Measurements from ENCODE around the gene FKBP14.

FKBP14 gene

DNA sequence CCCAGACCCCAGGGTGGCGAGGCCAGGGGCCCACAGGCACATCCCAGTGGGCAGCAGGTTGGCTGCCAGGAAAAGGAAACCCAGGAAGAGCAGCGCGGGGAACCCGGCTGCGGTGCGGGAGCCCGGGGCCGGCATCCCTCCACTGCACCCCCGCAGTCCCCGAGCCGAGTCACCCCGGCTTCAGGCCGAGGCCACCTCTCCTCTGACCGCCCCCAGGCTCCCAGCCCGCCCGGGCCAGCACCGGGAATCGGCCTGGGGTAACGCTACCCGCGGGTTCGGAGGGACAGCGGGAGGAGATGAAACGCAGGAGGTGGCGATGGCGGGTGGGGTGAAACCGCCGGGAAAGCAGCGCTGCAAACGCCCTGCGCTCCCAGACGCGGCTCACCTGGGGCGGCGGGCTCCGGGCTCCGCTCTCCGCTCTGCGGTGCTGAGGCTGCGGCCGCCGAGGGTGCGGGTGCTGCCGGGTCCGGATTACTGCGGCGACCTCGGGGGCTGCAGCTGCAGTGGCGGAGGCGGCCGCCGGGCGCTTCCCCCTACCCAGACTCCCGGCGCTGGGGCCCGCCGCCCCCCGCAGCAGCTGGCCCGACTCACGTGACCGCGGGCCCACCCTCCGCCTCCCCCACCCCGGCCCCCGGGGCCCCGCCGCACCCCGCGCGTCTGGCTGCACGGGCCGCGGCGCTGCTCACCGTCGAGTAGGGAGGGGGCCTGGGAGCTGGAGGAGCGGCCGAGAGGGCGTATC lies 37.1 kb downstream of the FKBP14 start, which contains the start of gene SCRN1:
Gene SCRN1, minus strand, starts transcription at position 545 of the 739 bp plus-strand sequence. CDS start 20,734 bp downstream, outside the sequence.
- peak; percentile 85 for DNase-seq

DNA sequence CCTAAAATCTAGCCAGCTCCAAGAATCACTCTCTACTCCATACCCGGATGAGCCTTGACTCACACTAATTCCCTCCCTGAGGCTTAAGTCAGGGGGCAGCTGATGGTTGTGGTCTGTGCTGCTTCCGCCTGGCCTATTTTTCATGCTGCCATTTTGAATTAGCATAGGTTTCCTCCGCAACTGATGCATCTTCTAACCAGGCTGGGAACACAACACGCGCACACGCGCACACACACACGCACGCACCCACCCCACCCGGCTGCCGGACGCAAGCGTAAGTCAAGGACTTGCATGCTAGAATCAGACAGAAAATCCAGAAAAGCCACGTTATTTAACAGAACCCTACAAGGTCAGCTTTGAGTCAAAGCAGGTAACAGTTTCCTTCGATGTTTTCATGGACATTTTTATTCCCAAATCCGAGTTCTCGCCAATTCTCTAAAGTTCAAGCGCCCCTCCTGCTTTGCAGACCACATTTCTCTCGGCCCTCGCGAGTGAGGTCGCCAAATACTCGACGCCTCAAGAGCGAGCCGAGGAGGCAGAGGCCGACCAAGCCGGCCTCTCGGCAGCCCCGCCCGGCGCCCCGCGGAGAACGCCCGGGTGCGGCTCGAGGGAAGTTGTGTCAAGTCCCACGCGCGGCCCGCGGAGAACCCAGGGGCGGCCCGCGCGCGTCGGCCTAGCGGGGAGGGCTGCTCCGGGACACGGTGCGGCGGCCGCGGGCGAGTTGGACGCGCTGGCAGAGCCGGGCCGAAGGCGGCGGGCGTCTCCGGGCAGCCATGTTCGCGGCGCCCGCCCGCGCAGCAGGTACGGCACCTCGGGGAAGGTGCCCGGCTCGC lies 37.9 kb downstream of the FKBP14 start:
- peak; percentile 90 for DNase-seq

DNA sequence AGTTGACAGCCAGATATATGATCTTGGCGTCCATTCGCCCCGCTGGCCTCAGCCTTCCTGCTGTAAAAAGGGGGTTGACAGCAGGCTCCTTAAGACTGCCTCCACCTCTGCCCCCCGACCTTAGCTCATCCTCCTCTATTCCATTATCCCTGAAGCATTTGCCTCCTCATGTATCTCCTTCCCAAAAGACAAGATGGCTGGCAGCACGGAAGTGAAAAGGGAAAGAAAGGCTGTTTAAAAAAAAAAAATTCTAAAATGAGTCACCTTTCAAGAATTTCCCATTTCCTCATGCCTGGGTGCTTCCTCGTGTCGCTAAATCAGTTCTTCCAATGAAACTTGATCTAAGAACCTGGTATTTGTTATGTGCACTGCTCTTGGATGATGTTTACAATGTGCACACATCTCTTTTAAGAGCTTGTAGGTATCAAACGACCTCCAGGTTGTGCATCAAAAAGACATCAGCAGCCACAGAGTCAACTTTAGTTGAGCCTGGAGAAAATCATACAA lies 38.6 kb downstream of the FKBP14 start:
- DNase-seq: peak; percentile 21

DNA sequence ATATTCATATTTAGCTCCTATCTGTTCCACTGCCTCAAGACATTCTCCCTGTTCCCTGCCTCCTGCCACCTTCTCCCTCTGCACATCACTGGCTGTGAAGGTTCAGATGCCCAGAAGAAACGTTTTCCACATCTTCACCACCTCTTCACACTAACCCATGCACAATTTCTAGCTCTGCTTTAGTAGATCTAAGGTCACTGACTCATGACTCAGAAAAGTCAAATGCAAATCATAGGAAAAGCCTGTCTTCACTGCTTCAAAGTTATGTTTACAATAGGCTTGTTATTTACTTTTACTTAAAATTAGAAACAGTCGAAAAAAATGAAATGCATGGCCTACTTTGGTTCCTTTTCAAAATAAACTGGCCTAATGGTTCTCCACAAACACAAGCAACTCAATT lies 39.4 kb downstream of the FKBP14 start:
- DNase-seq: no peak

DNA sequence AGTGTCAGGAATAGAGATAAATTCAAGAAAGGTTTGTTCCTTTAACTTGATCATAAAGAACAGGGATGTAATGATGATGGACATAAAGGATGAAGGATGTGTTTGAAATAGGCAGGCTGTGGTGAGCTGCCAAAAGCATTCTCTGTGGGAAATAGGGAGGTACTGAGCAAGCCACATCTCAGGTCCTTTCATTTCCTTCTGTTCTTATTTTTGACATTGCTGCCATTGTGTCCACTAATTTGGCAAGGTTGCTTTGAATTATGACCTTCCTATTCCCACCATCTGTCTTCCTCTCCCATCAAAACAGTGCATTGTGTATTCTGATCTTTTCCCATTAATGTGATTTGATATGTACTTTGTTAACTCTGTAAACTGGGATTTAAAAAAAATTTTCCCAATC lies 46.4 kb downstream of the FKBP14 start:
- DNase-seq: no peak

DNA sequence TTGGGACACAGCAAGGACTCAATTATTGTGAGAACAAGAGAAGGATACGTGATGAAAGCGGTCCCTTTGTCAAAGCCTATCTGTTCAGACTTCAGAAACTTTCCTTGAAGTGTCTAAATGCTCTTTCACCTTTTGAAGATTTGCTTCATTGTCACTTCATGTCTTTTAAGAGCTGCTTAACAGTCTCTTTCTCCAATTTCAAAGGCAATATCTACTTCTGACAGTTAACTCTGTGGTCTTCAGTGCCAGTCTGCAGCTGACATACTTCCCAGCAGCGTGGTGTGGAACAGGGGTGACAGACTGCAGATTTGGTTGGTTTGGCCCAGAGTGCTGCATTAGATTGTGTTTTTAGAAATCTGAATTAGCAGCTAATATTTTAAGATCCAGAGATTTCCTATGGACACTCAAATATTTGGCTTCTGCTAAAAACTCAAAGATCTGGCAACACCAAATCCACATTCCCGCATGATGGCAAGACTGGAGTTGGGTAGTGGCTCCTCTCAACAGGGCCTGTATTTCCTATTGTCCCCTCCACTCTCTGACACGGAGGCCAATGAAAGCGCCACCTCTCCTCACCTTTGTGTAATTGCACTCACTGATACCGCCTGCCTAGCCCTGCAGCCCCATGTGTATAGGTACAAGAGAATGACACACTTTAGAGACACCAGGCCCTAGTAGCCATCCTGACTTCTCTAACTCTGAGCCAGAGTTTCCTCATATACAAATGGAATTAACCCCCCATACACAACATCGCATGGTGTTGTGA lies 48.4 kb downstream of the FKBP14 start:
- DNase-seq: peak; percentile 66

DNA sequence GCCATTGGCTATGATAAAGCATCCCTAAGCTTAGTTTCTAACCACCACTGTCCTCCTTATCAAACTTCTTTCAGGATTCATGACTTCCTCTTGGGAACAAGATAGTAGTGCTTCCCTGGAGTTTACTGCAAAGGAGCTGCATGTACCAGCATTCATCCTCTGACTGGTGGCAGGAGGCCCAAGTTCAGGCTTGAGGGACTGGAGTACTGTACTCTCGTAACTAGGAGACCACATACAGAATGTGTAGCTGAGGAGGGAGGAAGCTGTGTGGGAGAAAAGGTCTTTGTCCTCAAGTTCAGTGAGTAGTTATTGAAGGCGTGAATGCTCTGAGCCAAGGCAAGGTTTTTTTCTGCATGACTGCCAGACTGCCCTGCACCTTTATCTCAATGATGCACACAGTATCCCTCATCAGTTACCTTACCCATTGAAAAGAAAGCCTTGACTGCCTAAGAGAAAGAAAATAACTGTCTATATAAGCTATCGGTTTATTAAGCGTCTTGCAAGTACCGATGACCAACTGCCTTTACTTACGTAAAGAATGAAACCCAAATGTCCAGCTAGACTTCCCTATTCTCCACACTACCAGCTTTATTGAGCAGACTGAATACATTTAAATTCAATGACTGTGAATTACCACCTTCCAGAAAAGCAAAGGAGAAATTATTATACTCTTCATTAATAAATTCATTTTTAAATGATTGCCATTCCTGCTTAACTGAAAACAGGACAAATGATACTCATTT lies 49.7 kb downstream of the FKBP14 start:
- no peak for DNase-seq

DNA sequence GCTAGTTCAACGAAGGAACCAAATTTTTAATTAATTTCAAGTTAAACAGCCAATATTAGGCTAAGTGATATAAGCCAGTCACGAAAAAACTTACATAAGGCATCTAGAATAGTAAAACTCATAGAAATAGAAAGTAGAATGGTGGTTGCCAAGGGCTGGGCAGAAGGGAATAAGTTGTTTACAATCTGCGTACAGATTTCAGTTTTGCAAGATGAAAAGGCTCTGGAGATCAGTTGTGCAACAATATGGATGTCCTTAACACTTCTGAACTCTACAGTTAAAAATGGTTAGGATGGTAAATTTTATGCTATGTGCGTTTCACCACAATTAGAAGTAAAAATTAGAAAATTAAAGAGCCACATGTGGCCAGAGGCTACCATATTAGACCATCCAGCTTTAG lies 50.2 kb downstream of the FKBP14 start:
- no peak for DNase-seq

DNA sequence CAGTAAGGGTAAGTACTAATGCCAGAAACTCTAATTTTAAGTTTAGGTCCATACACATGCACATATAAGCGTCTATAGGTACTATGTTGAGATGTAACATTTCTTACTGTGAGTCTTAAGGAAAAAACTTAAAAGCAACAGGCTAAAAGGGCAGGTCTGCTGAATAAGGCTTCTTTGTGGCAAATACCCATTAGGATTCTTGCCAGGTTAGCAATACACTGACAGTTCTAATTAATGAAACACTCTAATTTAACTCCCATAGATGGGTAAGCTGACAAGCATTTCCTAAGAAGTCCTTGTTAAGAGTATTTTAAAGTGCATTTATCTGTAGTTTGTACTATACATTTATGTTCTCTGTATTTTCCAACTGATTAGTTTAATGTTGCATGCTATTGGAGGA lies 50.9 kb downstream of the FKBP14 start:
- no peak for DNase-seq

DNA sequence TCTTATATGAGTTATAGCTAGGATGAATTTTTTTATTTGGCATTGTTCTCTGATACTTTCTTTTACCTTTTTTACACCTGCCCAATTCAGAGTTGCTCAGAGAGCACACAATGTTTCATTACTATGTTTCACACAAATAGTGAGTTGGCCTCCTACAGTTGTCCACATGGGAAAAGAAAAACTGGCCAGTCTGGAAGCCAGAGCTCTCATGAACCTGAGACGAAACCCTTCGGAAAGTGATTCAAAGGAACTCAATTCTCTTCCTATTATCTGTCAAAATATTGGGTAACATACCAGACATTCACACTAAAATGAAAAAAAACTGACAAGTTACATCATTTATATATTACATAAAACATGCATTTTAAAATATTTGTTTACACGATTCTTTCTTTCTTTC lies 52.2 kb downstream of the FKBP14 start:
- DNase-seq: no peak

DNA sequence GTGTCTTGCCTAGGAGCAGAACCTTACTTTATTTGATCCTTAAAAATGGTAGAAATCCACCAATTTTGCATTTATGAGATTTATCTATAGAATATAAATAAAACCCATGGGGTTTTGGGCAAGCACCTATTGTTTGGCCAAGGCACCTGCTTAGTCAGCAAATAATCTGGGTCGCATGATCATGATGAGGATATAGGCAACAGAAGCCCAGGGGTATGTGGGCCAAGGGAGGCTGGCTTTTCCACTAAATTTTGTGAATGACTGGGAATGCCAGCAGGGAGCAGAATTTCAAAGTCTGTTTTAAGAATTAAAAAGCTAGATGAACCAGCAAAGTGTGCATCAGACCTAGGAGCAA lies 54.2 kb downstream of the FKBP14 start:
- no peak for DNase-seq

DNA sequence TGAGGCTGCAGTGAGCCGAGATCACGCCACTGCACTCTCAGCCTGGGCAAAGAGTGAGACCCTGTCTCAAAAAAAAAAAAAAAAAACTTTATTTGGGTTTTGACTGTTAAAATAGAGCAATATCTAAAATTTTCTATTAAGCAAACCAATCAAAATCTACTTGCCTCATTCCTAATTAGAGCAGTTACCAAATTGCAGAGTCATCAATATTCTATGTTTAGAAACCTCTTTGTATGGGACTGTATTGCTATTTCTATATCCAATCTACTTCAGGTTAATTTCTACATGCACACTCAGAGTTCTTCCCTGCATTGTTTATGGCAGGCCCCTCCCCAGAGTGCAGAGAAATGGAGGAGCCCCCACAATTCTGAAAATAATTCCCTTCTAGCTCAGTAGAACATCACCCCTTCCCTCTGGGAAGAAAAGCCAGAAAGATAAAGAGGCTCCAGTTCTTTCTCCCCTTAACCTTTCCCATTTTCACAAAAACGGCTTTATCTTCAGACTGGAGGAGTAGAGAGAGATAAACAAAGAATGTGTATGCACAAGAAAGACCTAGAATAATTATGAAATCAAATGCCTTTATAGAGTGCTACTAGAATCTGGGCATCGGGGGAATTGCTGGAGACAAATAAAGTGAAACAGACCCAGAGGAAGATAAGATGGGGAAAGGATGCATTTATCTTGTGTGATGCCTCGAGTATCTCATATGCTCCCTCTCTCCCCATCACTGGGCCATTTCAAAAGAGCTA lies 54.8 kb downstream of the FKBP14 start:
- DNase-seq: no peak

DNA sequence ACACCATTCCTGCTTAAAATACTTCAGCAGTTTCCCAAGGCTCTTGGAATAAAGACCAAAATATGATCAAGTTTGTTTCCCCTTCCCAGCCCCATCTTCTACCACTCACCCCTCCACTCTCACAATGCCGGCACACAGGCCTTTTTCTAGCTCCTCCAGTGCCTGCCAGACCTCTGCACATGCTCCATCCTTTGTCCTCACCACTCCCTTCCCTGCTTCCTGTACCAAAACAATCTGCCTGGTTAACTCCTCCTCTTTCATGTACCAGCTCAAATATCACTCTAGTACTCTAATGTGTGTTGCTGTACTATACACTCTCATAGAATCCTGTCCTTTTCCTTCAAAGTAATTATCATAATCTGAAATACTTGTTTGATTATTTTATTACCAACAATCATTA lies 56.3 kb downstream of the FKBP14 start:
- peak; percentile 18 for DNase-seq

DNA sequence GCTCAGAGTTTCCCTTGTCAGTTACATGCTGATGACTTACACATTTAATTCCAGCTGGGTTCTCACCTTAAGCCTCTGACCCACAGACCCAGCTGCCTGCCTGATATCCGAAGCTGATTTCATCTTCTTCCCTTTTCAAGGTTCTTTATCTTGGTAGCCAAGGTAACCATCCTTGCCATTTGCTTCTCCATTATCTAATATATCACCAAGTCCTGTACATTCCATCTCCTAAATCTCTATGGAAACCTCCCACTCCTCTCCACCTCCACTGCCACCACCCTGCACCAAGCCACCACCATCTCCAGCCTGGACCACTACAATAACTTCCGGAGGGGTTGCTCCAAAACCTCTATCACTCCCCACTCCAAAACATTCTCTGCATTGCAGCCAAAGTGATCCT lies 56.8 kb downstream of the FKBP14 start:
- DNase-seq: no peak

DNA sequence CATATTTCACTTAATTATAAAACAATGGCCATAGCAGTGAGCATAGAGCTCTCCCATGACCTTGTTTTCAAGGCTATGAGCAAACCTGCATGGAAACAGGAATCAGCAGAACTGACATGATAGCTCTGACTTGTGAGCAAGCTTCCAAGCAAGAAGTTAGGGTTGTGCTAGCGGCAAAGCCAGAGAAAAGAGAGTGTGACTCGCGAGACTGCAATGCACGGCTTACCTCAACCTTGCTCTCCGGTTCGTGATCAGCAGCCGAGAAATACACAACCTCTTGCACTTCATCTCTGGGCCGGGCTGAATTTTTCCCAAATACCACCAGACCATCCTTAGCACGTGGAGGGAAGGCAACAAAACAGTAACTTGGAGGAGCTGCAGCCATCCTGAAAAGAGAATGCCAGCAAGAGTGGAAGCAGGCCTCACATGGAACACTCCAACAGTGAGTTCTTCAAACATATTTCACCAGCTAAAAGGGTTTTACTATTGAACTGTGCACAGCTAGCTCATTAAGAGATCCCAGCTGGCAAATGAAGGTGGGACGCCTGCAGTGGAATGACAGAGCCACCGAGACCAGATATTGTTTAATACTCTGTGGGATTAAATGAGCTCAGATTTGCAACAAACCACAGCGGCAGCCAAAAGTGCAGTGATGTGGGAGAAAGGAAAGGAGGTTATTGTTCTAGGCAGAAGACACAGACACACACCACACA lies 57.7 kb downstream of the FKBP14 start:
- DNase-seq: peak; percentile 41

DNA sequence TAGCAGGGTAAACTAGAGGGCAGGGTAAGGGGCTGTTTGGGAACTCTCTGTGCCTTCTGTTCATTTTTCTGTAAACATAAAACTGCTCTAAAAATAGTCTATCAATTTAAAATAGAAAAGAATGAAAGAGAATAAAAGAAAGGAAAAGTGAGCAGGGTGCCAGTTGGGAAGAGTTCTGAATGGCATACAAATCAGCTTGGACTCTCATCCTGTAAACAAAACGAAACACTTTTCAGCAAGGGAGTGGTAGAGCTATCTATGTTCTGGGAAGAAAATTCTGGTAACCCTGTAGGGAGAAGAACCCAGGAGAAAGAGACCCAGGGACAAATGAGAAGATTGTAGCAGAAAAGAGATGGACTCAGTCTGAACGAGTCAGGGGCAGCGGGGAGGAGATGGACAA lies 61.5 kb downstream of the FKBP14 start:
- DNase-seq: no peak

DNA sequence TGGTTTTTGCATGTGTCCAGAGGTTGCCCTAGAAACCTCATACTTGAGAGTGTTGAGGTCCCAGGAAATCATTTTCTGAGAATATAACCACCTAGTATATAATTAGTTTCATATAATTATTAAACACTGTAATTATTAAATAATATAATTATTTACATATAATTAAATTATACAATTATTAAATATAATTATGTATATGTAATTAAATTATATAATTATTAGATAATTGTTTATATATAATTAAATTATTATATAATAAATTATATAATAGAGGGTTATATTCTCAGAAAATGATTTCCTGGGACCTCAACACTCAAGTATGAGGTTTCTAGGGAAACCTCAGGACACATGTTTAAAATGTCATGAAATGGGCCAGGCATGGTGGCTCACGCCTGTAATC lies 64.5 kb downstream of the FKBP14 start:
- DNase-seq: no peak

DNA sequence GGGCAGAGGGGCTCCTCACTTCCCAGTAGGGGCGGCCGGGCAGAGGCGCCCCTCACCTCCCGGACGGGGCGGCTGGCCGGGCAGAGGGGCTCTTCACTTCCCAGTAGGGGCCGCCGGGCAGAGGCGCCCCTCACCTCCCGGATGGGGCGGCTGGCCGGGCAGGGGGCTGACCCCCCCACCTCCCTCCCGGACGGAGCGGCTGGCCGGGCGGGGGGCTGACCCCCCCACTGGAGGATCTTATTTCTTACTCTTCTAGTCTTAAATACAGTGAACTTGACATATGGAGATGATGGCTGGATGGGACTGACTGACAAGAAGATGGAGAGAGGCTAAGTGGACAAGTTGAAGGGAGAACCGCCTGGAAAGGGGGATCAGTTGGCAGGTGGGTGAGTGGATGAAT lies 64.9 kb downstream of the FKBP14 start:
- DNase-seq: peak; percentile 54
